MV-4-11 (cell line): Measurements from ENCODE around the gene TEX101.
A peak's percentile ranks its signal among the peaks of the same experiment; 100 is the strongest.
"Not testable (repeated sequence)": the region's sequence is repeated elsewhere in the genome, so short reads cannot be mapped to it uniquely, and the experiment has no call there.

Experiments used
- DNase-seq: peaks from one replicate; lab custom pipeline; 2025; lab: John Stamatoyannopoulos, UW

The TEX101 gene, protein sequence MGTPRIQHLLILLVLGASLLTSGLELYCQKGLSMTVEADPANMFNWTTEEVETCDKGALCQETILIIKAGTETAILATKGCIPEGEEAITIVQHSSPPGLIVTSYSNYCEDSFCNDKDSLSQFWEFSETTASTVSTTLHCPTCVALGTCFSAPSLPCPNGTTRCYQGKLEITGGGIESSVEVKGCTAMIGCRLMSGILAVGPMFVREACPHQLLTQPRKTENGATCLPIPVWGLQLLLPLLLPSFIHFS

DNA sequence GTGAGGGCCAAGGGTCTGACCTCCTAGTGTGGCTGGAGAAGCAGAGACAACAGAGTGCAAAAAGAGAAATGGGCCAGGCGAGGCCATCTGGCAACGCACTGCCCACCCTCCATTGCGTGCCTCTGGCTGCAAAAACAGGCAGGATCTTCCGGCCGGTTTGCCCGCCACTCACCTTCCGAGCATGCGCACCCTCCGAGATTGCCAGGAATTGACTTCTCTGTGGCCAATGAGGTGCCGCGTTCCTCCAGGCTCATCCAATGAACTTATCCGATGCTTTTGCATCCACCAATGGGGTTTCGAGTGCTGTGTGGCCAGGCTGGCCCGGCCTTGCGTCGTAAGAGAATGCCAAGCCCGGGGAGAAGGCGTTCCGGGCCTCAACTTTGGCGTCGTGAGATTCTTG lies at the start of gene TEX101:
Gene TEX101 (plus strand): TSS at position 337 of the 400 bp plus-strand sequence. CDS start 1,030 bp downstream, outside the sequence.
- DNase-seq = no peak

DNA sequence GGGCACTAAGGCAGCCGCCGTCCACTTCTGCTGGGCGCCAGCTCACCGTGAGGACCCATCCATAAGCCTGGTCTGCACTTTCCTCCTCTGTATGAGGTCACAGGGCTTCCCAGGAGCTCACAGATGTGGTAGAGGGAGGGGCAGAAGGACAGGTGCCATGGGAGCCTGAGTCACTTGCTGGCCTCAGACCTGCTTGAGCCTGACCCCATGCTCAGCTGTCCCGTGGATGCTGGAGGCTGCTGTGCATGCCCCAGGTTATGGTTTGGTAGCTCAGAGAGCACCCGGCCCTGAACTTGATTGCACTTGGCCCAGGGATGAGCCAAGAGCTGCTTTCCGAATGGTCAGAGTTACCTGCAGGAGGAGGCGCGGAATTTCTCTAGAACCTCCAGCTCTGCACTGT lies 49.0 kb upstream of the TEX101 start:
- DNase-seq = not testable (repeated sequence)

DNA sequence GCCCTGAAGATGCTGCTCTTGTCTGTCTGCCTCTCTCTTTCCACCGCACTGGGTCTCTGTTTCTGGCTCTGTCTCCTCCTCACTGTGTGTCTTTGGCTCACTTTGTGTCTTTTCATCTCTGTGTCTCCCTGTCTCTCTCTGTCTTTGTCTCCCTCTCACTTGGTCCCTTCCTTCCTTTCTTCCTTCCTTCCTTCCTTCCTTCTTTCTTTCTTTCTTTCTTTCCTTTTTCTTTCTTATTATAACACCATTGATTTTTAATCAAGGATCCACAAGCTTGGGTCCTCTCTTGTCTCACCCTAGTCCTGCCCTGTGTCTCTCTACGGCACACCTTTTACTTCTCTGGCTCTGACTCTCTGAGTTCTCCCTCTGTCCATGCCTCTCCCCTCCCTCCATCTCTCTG lies 46.9 kb upstream of the TEX101 start:
- no peak for DNase-seq

DNA sequence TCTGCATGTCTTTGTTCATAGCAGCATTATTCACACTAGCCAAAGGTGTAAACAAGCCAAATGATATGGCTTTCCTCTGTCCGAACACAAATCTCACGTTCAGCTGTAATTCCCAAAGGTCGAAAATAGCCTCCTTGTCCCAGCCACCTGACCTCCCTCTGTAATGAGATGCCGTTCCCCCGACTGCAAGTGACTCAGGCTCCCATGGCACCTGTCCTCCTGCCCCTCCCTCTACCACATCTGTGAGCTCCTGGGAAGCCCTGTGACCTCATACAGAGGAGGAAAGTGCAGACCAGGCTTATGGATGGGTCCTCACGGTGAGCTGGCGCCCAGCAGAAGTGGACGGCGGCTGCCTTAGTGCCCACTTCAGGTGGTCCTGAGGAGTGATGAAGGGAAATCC lies 45.8 kb upstream of the TEX101 start:
- not testable (repeated sequence) for DNase-seq

DNA sequence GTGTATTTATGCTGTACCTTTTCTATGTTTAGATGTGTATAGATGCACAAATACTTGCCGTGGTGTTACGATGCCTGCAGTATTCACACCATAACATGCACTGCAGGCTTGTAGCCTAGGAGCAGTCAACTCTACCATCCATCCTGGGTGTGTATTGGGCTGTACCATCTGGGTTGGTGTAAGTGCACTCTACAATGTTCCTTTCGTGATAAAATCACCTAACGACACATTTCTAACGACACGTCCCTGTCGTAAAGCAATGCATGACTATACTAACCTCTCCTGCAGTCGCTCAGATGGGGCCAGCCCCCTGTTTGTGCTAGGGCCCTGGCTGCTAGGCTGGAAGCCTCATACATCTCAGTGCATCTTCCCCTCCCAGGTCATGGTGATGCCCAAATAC lies 42.8 kb upstream of the TEX101 start:
- no peak for DNase-seq

DNA sequence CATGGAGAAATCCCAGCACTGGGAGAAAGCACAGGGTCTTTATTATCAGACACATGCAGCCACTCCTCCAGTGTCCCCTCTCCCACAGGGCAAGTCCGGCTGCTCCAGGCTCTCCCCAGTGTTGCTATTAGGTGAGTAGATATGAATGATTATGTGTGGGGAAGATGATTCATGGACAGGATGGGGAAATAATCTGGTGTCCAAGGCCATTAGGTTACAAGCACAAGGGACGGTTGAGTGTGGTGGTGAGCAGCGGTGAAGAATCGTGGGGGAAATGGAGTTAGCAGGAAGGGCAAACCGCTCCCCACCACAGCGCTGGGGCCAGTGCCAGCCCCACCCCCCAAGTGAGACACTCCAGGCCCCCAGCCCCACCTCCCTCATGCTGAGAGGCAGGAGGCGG lies 42.2 kb upstream of the TEX101 start:
- DNase-seq = peak; percentile 97

DNA sequence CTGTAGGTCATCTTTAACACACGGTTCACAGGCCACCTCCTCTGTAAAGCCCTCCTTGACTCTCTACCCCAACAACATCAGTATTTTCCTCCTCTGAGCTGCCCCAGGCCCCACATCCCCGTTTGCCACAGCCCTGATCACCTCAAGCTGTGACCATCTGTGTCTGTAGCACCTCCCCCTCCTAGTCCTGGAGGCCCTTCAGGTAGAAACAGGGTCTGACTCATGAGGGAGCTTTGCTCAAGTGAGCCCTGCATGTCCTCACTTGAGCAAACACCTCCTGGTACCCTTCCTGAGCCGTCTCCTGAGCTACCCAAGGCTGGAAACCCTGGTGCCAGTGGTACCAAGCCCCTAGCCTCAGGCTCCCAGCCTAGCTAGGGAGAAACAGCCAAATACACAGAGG lies 37.1 kb upstream of the TEX101 start:
- DNase-seq = not testable (repeated sequence)

DNA sequence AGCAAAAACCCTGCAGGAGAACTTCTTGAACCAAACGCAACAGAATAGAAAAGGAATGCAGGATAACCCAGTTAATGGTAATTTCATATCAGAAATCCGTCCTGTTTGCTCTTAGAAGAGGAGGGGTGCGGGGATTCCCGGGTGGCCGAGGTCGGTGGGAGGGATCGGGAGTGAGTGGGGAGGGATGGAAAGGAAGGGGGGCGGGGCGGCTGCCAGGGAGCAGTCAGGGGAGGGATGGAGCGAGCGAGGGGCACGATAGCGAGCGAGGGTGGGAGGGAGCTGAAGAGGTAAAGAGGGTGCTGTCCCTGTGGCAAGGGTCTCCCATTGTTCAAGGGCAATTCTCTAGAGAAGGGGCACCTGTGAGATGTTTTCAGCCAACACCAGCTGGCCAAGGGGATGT lies 34.7 kb upstream of the TEX101 start:
- DNase-seq = no peak

DNA sequence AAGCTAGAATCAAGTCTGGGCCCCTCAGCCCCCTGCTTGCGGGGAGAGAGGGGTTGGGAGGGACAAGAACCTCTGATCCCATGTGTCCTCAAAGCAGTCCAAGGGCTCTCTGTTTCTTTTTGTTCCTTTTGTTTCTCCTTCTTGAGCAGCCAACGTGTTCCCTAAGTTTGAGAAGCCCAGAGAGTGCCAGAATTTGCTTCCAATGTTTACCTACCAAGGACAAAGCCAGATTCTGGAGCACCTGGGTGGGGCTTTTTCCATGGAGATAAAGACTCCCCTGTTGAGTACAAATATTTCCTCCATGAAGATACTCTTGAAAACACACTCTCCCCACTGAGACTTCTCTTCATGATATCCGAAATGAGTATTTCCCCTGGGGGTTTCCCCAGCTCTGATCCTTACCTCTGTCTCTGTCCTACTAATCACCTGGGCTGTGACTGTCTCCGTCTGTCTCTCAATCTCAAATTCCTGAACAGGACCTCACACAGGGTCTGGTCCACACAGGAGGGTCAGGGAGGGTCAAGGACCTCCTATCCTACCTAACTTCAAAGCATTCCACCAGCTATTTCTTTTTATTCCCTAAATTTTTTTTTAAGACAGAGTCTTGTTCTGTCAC lies 33.8 kb upstream of the TEX101 start:
- DNase-seq = peak; percentile 58

DNA sequence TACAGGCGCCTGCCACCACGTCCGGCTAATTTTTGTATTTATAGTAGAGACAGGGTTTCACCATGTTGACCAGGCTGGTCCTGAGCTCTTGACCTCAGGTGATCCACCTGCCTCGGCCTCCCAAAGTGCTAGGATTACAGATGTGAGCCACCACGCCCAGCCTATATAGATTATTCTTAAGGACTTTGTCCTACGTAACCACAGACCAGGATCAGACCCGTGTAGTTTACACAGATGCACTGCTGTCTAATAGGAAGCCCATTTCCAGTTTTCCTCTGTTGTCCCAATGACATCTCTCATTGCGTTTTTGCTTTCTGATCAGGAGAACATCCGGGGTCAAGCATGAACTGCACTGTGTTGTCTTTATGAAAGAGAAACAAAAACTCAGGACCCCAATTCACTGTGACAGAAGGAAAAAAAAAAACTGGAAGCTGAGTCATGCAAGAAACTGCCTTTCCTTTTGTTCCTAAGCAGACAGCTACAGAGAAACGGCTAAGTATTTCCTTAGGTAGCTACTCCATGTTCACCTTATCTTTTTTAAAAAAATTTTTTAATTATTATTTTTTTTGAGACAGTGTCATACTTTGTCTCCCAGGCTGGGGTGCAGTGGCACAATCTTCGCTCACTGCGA lies 32.0 kb upstream of the TEX101 start:
- DNase-seq = peak; percentile 48

DNA sequence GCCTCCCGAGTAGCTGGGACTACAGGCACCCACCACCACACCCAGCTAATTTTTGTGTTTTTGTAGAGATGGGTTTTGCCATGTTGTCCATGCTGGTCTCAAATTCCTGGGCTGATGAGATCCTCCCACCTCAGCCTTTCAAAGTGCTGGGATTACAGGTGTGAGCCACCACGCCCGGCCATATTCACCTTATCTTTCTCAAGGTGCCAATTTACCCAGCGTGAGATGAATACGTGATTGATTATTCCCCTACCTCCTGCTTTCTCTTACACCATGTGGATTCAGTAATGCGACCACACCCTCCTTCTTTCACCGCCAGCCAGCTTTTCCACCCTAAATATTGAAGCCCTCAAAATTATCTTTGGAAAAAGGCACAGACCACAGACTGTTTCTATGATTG lies 31.4 kb upstream of the TEX101 start:
- DNase-seq = not testable (repeated sequence)

DNA sequence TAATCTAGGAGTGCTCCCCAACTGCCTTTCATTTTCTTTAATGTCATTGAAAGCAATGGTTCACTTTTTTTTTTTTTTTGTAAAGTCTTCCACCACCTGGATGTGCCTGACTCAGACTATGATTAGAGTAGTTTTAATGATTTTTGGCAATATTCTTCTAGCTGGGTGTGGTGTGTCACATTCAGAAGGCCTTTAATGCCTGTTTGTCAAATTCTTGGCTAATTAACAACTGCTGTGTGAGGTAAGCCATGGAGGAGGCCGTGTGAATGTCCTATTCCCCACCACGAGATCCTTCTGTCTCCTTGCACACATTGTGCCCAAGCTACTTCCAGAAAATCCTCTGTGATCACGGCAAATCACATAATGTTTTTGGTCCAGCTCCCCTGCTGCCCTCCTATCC lies 30.9 kb upstream of the TEX101 start:
- DNase-seq = not testable (repeated sequence)

DNA sequence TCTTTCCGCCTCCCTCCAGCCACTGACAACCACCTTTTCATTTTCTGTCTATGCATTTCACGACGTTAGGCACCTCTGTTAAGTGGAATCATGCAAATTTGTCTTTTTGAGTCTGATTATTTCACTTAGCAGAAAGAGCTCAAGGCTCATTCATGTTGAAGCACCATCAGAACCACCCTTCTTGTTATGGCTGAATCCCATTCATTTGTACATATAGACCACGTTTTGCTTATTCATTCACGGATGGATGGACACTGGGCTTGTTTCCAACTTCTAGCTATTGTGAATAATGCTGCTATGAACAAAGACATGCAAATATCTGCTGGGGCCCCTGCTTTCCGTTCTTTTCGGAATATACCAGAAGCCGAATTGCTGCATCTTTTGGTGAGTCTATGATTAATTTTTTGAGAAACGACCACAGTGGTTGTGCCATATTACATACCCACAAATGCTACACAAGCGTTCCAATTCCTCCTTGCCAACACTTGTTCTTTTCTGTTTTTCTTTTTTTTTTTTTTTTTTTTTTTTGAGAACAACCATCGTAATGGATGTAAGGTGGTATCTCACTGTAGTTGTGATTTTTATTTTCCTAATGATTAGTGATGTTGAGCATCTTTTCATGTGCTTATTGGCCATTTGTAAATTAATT lies 23.7 kb upstream of the TEX101 start:
- DNase-seq = not testable (repeated sequence)

DNA sequence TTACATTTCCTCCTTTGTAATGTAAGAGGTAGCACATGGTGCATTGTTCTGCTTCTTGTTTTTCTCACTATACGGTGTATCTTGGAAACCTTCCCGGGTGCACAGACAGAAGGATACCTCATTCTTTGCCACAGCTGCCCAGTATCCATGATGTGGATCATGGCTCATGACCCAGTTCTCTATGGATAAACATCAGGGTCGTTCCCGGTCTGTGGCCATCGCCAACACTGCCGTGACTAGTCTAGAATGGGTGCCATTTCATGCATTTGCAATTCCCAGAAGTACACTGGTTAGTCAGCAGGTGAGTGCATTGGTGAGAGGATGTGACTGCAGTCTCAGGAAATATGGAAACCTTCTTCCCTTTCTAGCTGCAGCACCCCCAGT lies 23.1 kb upstream of the TEX101 start:
- not testable (repeated sequence) for DNase-seq

DNA sequence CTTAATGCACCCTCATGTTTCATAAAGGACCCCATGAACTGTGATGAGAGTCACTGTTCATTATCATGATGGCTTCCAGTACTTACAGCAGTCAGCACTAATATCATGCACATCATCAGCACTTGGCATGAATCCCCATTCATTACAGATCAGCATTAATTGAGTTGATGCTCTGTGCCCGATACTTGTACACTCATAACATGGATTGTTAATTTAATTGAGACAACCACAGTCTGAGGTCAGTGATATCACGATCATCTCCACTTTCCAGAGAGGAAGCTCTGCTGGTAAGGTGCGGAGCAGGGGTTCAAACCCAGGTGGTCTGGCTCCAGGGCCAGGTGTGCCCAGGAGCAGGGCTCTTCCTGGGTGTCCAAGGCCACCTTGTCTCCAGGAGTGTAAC lies 21.2 kb upstream of the TEX101 start:
- DNase-seq = not testable (repeated sequence)

DNA sequence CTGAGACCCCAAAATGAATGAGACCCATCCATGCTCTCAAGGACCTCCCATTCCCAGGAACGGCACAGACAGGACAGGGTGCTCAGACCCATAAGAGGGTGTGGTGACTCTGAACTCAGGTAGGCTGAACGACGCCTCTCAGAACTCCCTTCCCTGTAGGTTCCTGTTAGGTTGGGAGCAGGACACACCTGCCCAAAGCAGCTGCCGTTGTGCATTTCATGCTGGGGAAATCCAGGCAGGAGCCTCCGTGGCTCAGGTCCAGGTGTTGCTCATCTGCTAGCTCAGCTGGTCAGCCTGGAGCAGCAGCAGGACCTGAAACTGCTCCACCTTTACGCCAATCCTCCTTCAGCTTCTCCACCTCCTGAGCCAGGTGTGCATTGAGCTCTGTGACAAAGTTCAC lies 19.1 kb upstream of the TEX101 start:
- no peak for DNase-seq

DNA sequence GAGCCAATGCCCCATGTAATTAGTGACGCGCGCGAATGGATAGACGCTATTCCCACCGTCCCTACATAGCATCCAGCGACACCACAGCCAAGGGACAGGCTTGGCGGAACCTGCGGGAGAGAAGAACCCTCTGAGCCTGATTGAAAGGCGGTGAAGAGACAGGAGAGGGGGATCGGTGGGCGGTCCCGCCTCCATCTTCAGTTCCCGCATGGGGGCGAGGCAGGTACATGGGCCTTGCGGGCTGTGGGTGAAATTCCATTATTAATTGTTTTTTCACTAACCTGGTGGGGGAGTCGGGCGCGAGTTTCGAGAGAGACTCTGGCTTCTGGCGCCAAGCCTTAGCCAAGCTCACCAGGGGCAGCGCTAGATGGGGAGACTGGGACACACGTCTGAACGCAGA lies 8.4 kb upstream of the TEX101 start:
- DNase-seq = no peak

DNA sequence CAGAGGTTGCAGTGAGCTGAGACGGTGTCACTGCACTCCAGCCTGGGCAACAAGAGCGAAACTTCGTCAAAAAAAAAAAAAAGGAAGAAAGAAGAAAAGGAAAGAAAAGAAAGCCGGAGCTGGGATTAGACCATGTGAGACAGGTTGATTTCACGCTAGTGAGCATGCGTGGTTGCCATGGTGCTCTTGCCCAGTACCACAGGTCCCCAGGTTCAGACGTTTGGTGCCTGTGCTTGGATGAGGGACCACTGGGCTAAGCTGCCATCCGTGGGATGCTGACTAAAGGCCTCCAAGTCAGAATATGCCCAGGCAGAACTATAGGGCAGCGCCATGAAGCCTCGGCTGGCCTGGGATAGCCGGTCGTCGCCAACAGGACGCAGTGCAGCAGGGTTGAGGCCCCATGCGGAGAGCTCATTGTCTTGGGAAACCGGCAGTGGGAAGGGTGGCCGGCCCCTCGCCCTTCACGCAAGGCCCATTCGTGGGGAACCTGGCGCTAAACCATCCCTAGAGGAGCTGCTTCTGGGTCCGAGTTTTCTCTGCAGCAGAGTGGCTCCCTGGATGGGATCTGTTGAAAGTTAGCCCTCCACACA lies 7.2 kb upstream of the TEX101 start:
- DNase-seq = no peak

DNA sequence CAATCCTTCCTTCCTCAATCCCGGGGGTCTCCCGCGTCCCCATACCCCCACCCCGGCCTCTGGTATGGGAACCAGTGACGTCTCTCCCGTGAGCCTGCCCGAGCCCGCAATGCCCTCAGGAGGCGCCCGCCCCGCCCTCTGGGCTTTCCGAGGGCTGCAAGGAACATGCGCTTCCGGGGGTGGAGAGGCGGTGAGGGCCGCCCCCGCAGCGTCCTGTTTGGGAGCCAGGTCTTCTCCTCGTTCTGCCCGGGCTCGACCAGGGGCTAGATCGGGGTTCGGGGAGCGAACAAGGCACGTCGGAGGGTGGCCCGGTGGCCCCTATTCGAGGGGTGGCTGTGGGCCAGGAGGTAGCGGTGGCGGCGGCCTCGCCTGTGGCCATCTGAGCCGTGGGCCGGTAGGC lies 6.6 kb upstream of the TEX101 start:
- DNase-seq = no peak

DNA sequence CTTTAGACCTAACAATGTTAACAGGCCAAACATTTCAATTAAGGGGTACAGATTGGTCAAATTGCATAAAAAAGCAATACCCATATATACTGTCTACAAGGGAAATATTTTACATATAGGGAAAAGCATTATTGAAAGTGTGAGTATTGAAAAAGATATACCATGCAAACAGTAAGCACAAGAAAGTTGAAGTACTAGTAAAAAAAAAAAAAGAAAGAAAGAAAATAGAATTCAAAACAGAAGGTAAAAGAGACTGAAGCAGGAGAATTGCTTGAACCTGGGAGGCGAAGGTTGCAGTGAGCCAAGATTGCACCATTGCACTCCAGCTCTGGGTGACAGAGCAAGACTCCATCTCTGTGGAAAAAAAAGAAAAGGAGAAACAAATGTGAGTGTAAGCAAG lies 5.3 kb upstream of the TEX101 start:
- DNase-seq = no peak

DNA sequence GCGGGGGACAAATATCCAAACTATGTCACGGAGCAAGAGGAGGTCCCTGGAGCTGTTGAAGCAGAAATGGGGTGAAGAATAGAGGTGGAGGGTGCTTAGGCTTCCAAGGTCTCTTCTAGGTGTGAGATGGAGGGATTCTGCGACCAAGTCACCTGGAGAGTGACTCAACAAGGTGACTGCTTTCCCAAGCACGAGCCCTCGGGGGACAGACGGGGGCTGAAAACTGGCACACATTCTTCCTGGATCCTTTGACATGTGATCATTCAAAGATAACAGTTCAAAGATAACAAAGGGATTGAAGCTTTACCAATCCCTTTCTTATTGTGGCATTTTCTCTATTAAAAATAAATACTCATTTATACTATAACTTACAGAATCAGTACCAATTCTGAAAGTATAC lies 2.2 kb upstream of the TEX101 start:
- no peak for DNase-seq

DNA sequence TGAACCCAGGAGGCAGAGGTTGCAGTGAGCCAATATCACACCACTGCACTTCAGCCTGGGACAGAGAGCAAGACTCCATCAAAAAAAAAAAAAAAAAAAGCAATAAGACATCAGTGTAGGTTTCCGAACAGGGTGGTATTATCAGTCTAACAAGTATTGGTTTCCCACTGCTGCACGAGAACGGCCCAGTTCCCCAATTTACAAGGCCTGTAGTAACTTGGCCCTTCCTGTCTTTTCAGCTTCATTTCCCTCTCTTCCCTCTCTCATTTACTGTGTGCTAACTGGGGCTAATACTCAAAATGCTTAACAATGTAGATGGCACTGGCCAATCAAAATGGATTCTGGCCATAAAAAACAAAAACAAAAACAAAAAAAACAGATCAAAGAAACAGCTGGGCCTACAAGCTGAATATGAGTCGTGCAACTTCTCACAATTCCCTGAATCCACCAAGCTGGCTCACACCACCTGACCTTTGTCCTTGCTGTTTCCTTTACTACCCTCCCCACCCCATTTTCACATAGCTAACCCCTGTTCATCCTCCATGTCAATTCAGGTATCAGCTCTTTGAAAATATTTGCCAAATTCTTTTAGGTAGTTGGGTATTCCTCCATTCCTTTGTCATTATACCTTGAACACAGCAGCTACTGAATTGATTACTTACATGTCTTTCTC lies 2.4 kb downstream of the TEX101 start:
- peak; percentile 92 for DNase-seq
